HEK293T (cell line): ENCODE results near the gene NUTF2.

Source experiments
- BHLHE40 ChIP-seq: fragments of 450-650 bp; IDR thresholded peaks from 2 replicates; pipeline ENCODE4 v1.6.1; 2016; ENCODE audit warnings: mild to moderate bottlenecking, moderate library complexity, borderline replicate concordance
- ELF4 ChIP-seq: fragments of 450-650 bp; IDR thresholded peaks from 2 replicates; pipeline ENCODE4 v1.6.1; 2017; ENCODE audit warnings: antibody characterized with exemption
- FOXA1 ChIP-seq: fragments of 450-650 bp; IDR thresholded peaks from 2 replicates; pipeline ENCODE4 v1.6.1; 2016; ENCODE audit warnings: mild to moderate bottlenecking
- FOXK2 ChIP-seq: fragments of 450-650 bp; IDR thresholded peaks from 2 replicates; pipeline ENCODE4 v1.6.1; 2016; ENCODE audit warnings: mild to moderate bottlenecking
- FOXM1 ChIP-seq: fragments of 450-650 bp; IDR thresholded peaks from 2 replicates; pipeline ENCODE4 v1.6.1; 2017; ENCODE audit warnings: mild to moderate bottlenecking, borderline replicate concordance
- L3MBTL2 ChIP-seq: fragments of 450-650 bp; conservative IDR thresholded peaks from 2 replicates; pipeline ENCODE4 v1.6.1; 2016; ENCODE audit warnings: mild to moderate bottlenecking
- LEF1 ChIP-seq: fragments of 450-650 bp; IDR thresholded peaks from 2 replicates; pipeline ENCODE4 v1.6.1; 2017; ENCODE audit warnings: mild to moderate bottlenecking, borderline replicate concordance
- NFRKB ChIP-seq: fragments of 450-650 bp; IDR thresholded peaks from 2 replicates; pipeline ENCODE4 v1.6.1; 2016; ENCODE audit warnings: mild to moderate bottlenecking, moderate library complexity
- SP1 ChIP-seq: fragments of 450-650 bp; IDR thresholded peaks from 2 replicates; pipeline ENCODE4 v1.6.1; 2017
- SUZ12 ChIP-seq: fragments of 450-650 bp; IDR thresholded peaks from 2 replicates; pipeline ENCODE4 v1.6.1; 2016; ENCODE audit warnings: mild to moderate bottlenecking
- TARDBP ChIP-seq: fragments of 450-650 bp; IDR thresholded peaks from 2 replicates; pipeline ENCODE4 v1.6.1; 2016
- ZNF384 ChIP-seq: fragments of 450-650 bp; IDR thresholded peaks from 2 replicates; pipeline ENCODE4 v1.6.1; 2016

DNA sequence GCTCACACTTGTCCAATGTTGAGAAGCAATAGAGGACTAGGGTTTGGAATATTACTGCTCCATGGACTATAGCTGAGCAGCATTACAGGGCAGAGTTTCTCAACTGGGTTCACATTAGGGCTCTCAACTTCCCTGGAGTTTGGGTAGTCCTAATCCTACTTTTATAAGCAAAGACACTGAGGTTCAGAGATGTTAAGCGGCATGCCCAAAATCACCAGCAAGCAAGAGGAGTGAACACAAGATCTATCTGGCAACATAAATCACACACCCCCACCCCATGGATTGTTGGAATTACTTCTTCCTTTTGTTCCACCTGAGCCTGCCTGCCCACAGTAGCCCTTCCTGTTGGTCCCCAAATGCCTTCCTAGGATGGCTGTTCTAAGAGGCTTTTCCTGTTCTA is 34.8 kb upstream of the NUTF2 start:
- TF ChIP-seq SP1 (no peak), FOXA1 (no peak), ZNF384 (no peak), L3MBTL2 (no peak), FOXM1 (no peak), ELF4 (no peak), FOXK2 (no peak), BHLHE40 (no peak), SUZ12 (no peak), LEF1 (no peak), TARDBP (no peak), NFRKB (no peak)
